Immature natural killer cell (primary cell): ENCODE results near the gene ABCA7. TPM values are rescaled to one million over a fixed set of nuclear protein-coding genes. Genes with fewer than 3 reads are reported as not detected.

Experiments
- polyA plus RNA-seq, 3 donors: library from polyadenylated mRNA; unstranded; fragments of 300-500 nt; fragmentation: Illumina TruSeq; gene quantifications; one replicate each; pipeline ENCODE4 v1.2.3, GENCODE V29; 2021

Gene ABCA7
- polyA plus RNA-seq, 3 donors from 2014 or later = 4.5 to 13.3 (median 5.2) TPM

Other genes starting within 250 kb of the ABCA7 start
- 100 to 1,000 TPM in 1 of 3 donors, 10 to 100 TPM in 2; 70.0 to 185 (median 87.8) TPM for gene PTBP1, start 242.7 kb upstream of the ABCA7 start, polyA plus RNA-seq
- gene PLPPR3, start 218.2 kb upstream of the ABCA7 start, polyA plus RNA-seq = not detected
- gene AZU1, start 212.3 kb upstream of the ABCA7 start, polyA plus RNA-seq = not detected
- not detected for gene PRTN3, start 199.1 kb upstream of the ABCA7 start, polyA plus RNA-seq
- gene ELANE, start 187.8 kb upstream of the ABCA7 start, polyA plus RNA-seq = not detected
- gene CFD, start 180.4 kb upstream of the ABCA7 start, polyA plus RNA-seq = 1 to 10 TPM; 1.5 to 4.1 (median 3.6) TPM
- gene MED16, start 146.9 kb upstream of the ABCA7 start, polyA plus RNA-seq = 100 to 1,000 TPM in 1 of 3 donors, 10 to 100 TPM in 2; 44.2 to 112 (median 48.0) TPM
- gene RNU6-9, start 146.6 kb upstream of the ABCA7 start, polyA plus RNA-seq = not detected
- 100 to 1,000 TPM in 1 of 3 donors, 10 to 100 TPM in 2; 83.5 to 146 (median 85.8) TPM for gene R3HDM4, start 126.9 kb upstream of the ABCA7 start, polyA plus RNA-seq
- gene KISS1R, start 122.8 kb upstream of the ABCA7 start, polyA plus RNA-seq = not detected
- gene ARID3A, start 114.1 kb upstream of the ABCA7 start, polyA plus RNA-seq = 1 to 10 TPM; 1.0 to 1.7 (median 1.4) TPM
- 100 to 1,000 TPM in 1 of 3 donors, 10 to 100 TPM in 2; 60.5 to 116 (median 70.9) TPM for gene WDR18, start 55.8 kb upstream of the ABCA7 start, polyA plus RNA-seq
- gene GRIN3B, start 39.7 kb upstream of the ABCA7 start, polyA plus RNA-seq = not detected
- gene TMEM259, start 19.0 kb upstream of the ABCA7 start, polyA plus RNA-seq = 100 to 1,000 TPM in 1 of 3 donors, 10 to 100 TPM in 2; 45.6 to 102 (median 61.1) TPM
- gene RNU6-2, start 18.6 kb upstream of the ABCA7 start, polyA plus RNA-seq = not detected
- gene CNN2, start 13.5 kb upstream of the ABCA7 start, polyA plus RNA-seq = 100 to 1,000 TPM; 227 to 382 (median 255) TPM
- gene ARHGAP45, start 27.1 kb downstream of the ABCA7 start, polyA plus RNA-seq = 100 to 1,000 TPM; 164 to 417 (median 169) TPM
- 100 to 1,000 TPM; 182 to 288 (median 237) TPM for gene POLR2E, start 55.3 kb downstream of the ABCA7 start, polyA plus RNA-seq
- 100 to 1,000 TPM; 225 to 320 (median 280) TPM for gene GPX4, start 63.9 kb downstream of the ABCA7 start, polyA plus RNA-seq
- gene SBNO2, start 134.2 kb downstream of the ABCA7 start, polyA plus RNA-seq = 1 to 10 TPM in 1 of 3 donors, under 1 TPM in 2; 0.27 to 3.4 (median 0.89) TPM
- gene STK11, start 165.7 kb downstream of the ABCA7 start, polyA plus RNA-seq = 10 to 100 TPM; 10.8 to 14.5 (median 11.7) TPM
- gene CBARP, start 197.9 kb downstream of the ABCA7 start, polyA plus RNA-seq = not detected
- gene ATP5F1D, start 201.6 kb downstream of the ABCA7 start, polyA plus RNA-seq = 100 to 1,000 TPM; 145 to 310 (median 303) TPM
- gene MIDN, start 208.5 kb downstream of the ABCA7 start, polyA plus RNA-seq = 10 to 100 TPM in 2 of 3 donors, 1 to 10 TPM in 1; 4.9 to 16.0 (median 10.8) TPM
- gene CIRBP, start 229.2 kb downstream of the ABCA7 start, polyA plus RNA-seq = 100 to 1,000 TPM; 146 to 246 (median 197) TPM
- 10 to 100 TPM; 50.5 to 98.4 (median 86.9) TPM for gene FAM174C, start 235.4 kb downstream of the ABCA7 start, polyA plus RNA-seq
- not detected for gene EFNA2, start 245.8 kb downstream of the ABCA7 start, polyA plus RNA-seq